Stimulated activated CD4-positive, alpha-beta T cell treated with anti-CD3 and anti-CD28 coated beads, Interleukin-15, amount 100 ng/mL, for 1 hour (primary cell): ENCODE measurements around the gene HDAC1.
"Not testable (repeated sequence)": the region's sequence is repeated elsewhere in the genome, so short reads cannot be mapped to it uniquely, and the experiment has no call there.

Experiments used
- DNase-seq, 2 donors: peaks; one replicate each; pipeline ENCODE4 v3.0.0-alpha.2; 2020; ENCODE audit warnings: low read depth in 1 of 2, low spot score in 1 of 2

Gene HDAC1

GRCh38 chr1:32291708-32292538, at the start of gene HDAC1:
Gene HDAC1, plus strand, starts transcription at chr1:32292083. Its CDS starts 87 bp downstream, at chr1:32292170.
- DNase-seq = peak; percentile 95 to 96

- no peak for DNase-seq
Measured at GRCh38 chr1:32242341-32242851, 49.5 kb upstream of the HDAC1 start.

DNA sequence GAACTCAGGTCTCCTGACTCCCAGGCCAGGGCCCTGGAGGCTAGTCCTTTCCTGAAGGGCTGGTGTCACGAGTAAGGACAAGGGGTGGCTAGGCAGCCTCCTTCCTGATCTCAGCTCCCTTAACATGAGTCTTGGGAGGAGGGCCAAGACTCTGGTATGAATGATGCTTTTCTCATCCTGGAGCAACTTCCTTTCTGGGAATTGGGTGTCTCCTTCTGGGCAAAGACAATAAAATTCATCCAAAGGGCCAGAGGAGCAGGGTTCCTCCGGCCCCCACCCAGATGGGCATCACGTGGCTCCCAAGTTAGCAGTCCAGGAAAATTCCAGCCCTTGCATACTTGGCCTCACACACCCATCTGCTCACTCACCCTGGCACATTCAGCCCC, 45.0 kb upstream of the HDAC1 start, which contains the start of gene FAM167B:
Gene FAM167B (plus strand): TSS at position 335 of the 386 bp plus-strand sequence. CDS start 200 bp downstream, outside the sequence.
- no peak for DNase-seq

DNA sequence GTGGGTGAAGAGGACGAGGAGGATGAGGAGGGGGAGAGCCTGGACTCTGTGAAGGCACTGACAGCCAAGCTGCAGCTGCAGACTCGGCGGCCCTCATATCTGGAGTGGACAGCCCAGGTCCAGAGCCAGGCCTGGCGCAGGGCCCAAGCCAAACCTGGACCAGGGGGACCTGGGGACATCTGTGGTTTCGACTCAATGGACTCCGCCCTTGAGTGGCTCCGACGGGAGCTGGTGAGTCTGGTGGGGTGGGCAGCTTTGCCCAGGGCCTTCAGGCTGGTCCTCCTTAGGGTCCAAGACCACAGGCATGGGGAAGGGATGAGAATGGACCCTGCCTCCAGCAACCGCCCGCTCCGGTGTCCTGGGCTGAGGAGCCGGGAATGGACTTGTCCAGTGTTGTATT, 44.4 kb upstream of the HDAC1 start:
- no peak for DNase-seq

GRCh38 chr1:32247983-32248889, 43.6 kb upstream of the HDAC1 start:
- DNase-seq = peak; percentile 50 to 70

GRCh38 chr1:32249831-32250525, 41.9 kb upstream of the HDAC1 start:
- peak; percentile 47 to 72 for DNase-seq

DNA sequence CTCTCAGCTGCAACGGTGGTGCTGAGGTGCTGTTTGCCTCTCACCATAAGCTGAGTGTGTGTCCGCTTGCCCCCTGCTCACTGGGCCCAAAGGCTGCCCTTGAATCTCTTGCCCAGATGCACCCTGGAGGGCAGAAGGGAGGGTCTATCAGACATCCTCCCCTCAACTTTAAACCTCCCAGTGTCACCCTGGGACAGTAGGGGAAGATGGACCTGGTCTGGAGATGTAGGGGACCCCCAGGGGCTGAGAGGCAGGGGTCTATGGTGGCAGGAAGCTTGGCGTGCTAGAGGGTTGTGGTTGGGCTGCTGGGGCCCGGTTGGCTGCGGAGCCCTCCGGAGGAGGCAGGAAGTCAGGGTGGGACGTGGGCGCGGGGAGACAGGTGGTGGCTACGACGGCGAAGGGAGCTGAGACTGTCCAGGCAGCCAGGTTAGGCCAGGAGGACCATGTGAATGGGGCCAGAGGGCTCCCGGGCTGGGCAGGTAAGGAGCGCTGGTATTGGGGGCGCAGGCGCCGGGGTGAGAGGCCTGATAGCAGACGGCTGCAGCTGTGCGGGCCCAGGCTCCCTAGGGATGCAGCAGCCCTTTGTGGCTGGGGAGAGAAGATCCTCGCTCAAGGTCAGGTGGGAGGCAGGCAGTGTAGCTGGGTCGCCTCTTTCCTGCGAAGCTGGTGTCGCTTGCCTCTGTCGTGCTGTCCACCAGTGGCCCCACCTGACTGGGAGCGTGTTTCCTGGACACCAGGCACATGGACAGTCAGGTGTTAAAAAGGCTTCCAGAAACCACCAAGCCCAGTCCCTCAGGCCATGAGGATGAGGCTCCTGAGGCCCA, 40.8 kb upstream of the HDAC1 start, which contains the start of gene LCK:
Gene LCK (plus strand): TSS at position 373 of the 824 bp plus-strand sequence. CDS start 23,065 bp downstream, outside the sequence.
- DNase-seq = peak; percentile 49 to 59

DNA sequence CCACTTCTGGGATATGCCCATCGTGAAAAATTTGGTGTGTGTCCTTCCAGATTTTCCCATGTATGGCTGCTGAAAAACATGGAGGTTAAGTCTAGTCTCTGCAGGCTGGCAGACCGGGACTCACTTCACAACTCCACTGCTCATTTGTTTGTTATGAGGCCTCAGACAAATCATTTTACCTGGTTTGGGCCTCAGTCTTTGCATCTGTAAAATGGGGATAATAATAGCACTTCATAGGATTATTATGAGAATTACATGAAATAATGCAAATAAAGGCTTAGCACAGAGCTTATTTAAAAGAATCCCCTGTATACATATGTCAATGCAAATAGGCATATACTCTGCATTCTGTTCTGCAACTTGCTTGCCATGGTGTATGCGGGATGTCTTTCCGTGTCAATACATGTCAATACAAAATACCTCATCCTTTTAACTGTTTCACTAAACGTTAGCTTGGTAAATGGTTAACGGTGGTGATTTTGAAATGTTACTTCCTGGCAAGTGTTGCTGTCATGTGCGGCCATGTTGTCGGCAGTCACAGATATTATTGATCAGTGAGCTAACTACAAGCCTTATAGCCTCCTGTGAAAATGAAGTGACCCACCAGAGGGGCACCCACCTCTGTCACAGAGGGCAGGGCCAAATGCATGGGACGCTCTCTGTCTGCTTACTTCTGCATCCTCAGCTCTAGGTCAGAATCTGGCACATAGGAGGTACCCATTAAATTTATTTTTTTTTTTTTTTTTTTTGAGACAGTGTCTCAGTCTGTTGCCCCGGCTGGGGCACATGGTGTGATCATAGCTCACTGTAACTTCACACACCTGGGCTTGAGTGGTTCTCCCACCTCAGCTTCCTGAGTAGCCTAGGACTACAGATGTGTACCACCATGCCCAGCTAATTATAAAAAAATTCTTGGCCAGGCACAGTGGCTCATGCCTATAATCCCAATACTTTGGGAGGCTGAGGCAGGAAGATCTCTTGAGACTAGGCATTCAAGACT, 36.5 kb upstream of the HDAC1 start:
- DNase-seq = no peak

DNA sequence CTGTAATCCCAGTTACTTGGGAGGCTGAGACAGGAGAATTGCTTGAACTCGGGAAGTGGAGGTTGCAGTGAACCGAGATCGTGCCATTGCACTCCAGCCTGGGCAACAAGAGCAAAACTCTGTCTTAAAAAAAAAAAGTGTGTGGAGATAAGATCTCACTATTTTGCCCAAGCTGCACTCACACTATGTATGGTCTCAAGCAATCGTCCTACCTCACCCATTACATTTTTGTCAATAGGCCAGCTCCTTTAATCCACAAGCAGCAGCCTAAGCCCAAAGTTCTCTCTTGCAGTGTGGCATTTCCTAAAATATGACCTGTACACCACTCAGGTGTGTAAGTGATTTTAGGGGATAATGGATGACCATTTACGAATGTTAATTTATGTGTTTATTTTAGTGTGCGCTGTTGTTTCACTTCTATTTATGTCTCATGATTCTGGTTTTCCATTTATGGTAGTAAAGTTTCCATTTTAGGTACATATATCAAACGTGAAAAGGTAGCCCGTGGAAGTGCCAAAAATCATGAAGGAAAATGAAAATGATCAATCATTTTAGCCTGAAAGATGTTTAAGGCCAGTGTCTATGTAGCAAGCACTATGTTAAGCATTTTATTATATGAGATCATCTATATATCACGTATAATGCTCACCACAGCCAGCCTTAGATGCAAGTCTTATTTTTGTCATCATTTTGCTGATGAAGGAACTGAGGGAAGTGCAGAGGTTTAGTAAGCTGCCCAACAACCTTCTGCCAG, 35.2 kb upstream of the HDAC1 start:
- no peak for DNase-seq

GRCh38 chr1:32257227-32257508, 34.7 kb upstream of the HDAC1 start:
- no peak for DNase-seq

DNA sequence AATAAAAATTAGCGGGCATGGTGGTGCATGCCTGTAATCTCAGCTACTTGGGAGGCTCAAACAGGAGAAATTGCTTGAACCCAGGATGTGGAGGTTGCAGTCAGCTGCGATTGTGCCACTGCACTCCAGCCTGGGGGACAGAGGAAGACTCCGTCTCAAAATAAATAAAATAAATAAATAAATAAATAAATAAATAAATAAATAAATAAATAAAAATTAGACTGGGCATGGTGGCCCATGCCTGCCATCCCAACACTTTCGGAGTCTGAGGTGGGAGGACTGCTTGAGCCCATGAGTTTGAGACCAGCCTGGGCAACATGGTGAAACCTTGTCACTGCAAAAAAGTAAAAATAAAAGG, 28.7 kb upstream of the HDAC1 start:
- not testable (repeated sequence) for DNase-seq

DNA sequence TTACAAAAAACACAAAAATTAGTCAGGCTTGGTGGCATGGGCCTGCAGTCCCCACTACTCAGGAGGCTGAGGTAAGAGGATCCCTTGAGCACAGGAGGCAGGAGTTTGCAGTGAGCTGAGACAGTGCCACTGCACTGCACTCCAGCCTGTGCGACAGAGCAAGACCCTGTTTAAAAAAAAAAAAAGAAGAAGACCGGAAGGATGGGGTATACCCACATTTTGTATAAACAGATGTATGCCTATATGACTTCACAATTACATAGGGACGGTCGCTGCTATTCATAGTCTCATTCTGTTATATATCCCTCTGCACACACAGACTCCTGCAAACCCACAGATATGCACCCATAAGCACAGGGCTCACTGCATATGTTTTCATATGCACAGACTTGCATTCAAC, 28.1 kb upstream of the HDAC1 start:
- DNase-seq = no peak

DNA sequence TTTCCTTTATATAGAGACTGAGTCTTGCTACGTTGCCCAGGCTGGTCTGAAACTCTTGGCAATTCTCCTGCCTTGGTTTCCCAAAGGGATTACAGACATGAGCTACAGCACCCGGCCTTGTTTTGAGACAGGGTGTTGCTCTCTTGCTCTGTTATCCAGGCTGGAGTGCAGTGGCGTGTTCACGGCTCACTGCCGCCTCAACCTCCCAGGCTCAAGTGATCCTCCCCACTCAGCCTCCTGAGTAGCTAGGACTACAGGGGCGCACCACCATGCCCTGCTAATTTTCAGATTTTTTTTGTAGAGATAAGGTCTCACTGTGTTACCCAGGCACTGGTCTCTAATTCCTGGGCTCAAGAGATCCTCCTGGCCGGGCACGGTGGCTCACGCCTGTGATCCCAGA, 26.0 kb upstream of the HDAC1 start:
- no peak for DNase-seq

DNA sequence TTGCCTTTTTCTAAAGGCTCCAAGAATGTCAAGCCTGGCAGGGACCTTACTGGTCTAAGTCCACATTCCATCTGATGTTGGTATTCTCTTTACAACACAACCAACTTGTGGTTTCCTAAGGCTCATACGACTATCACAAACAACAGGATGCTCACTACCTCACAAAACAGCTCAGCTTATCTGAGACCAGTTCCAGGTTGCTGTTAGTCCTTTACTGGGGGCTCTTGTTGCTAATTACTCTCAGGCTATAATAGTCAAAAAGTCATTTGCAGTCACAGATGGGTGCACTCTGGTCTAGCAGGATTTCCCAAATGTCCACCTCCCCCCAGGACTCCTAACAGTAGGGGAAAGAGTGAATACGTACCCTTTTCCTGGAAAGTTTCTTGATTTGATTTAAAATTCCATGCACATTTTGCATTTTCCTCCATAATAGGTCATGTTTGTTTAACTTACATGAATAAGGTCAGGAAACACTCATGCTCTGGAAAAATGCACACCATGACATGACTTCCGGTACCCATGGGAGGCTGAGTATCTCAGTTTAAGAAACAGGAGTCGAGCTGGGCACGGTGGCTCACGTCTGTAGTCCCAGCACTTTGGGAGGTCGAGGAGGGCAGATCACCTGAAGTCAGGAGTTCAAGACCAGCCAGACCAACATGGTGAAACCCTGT, 24.8 kb upstream of the HDAC1 start:
- no peak for DNase-seq

DNA sequence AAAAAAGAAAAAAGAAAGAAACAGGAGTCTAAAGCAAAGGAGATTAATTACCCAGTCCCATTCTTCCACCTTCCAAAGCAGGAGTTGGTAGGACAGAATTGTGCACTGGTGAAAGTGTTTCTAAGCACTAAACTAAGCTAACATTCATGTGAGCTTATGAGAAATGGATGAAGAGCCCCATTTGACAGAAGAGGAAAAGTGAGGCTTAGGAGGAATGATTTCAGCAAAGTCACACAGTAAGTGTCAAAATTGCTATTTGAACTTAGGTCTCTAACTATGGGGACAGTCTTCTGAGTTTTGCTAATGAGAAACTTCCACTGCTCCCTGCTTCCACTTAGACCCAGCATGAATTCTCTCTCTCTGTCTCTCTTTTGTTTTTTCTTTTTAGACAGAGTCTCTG, 22.1 kb upstream of the HDAC1 start:
- no peak for DNase-seq

DNA sequence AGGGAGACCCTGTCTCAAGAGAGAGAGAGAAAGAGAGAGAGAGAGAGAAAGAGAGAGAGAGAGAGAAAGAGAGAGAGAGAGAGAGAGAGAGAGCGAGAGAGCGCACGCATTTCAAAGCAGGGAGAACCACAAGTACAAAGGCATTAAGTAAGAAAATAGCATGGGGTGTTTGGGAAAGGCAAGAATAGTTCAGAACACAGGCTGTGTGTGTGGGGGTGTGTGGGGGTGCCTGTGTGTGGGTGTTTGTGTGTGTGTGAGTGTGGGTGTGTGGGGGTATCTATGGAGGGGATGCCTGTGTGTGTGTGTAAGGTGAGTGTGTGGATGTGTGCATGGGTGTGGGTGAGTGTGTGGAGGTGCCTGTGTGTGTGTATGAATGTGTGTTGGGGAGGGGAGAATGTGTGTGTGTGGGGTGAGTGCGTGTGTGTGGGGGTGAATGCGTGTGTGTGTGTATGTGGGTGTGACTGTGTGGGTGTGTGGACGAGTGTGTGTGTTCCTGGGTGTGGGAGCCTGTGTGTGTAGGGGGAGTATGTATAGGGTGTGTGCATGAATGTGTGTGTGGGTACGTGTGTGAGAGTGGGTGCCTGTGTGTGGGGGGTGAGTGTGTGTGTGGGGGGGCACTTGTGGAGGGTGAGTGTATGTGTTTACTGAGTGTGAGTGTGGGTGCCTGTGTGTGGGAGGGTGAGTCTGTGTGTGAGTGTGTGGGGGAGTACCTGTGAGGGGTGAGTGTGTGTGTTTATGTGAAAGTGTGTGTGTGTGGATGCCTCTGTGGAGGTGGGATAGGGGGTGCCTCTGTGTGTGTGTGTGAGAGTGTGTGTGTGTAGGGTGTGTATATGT, 19.1 kb upstream of the HDAC1 start:
- DNase-seq = no peak
